Measurements from ENCODE around the gene PSD2.

DNA sequence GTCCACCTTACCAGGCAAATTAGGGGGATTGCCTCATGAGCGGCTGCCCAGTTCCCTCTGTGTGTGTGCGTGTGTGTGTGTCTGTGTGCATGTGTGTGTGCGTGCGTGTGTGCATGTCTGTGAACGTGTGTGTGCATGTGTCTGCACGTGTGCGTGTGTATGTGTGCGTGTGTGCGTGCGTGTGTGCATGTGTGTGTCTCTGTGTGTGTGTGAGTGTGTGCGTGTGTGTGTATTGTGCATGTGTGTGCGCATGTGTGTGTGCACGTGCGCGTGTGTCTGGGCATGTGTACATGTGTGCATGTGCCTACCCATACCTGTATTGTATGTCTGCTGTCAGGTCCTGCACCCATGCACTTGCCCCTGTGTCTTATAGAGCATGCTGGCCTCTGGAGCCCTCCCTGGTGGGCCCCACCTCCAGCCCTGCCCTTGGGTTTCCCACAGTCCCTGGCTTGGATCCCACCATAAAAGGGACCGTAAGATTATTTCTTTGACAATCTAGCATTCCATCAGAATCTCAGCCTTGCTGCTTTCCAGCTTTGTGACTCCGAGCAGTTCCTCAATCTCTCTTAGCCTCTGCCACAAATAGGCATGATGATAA lies 9.3 kb downstream of the PSD2 start:
- TF ChIP-seq POLR2A (IDR thresholded peaks at IDR 0.05): no peak
- TF ChIP-seq, protein P1, sequence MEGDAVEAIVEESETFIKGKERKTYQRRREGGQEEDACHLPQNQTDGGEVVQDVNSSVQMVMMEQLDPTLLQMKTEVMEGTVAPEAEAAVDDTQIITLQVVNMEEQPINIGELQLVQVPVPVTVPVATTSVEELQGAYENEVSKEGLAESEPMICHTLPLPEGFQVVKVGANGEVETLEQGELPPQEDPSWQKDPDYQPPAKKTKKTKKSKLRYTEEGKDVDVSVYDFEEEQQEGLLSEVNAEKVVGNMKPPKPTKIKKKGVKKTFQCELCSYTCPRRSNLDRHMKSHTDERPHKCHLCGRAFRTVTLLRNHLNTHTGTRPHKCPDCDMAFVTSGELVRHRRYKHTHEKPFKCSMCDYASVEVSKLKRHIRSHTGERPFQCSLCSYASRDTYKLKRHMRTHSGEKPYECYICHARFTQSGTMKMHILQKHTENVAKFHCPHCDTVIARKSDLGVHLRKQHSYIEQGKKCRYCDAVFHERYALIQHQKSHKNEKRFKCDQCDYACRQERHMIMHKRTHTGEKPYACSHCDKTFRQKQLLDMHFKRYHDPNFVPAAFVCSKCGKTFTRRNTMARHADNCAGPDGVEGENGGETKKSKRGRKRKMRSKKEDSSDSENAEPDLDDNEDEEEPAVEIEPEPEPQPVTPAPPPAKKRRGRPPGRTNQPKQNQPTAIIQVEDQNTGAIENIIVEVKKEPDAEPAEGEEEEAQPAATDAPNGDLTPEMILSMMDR (IDR thresholded peaks at IDR 0.05): no peak

Data from right lobe of liver (tissue), 4 donors.